ENCODE data around the gene ILRUN. TPM values are rescaled to one million over a fixed set of nuclear protein-coding genes. Genes with fewer than 3 reads are reported as not detected.
"Not testable (repeated sequence)": the region's sequence is repeated elsewhere in the genome, so short reads cannot be mapped to it uniquely, and the experiment has no call there.

ILRUN gene
- total RNA-seq, 1 experiment from 2014 or later: 68.9 TPM

- Histone ChIP-seq H3K9me2 (ENCODE audit: insufficient read depth) (no peaks in the 10 kb centered on the region), H3F3A (ENCODE audit: insufficient read depth, low read depth) (peaks cover 19% of the 10 kb centered on the region), H2AFZ (0 out of 2 replicates have a peak overlapping the region, but pooled peaks have one; percentile 49), H3K36me3 (ENCODE audit: low read depth) (no peaks in the 10 kb centered on the region), H3K9me3 (ENCODE audit: insufficient read depth, low read depth) (no peaks in the 10 kb centered on the region), H3K79me2 (ENCODE audit: low read depth) (no peaks in the 10 kb centered on the region), H3K4me3 (no peak overlapping the region; the same call in 1 of the 2 replicates), H3K4me2 (peak overlapping the region; percentile 73), H3K27me3 (ENCODE audit: insufficient read depth, low read depth) (no peaks in the 10 kb centered on the region), H3K4me1 (replicated peaks; ENCODE audit: insufficient read depth) (peaks cover 45% of the 10 kb centered on the region), H4K20me1 (ENCODE audit: insufficient read depth) (no peaks in the 10 kb centered on the region), H3K27ac (peak overlapping the region; percentile 73)
- no peak for TF ChIP-seq EZH2 (IDR thresholded peaks at IDR 0.05; ENCODE audit: low read depth)
- no peak for TF ChIP-seq CTCF (conservative IDR thresholded peaks at IDR 0.05)
- intact Hi-C loops (cut with micrococcal nuclease; ENCODE audit: unreplicated experiment): loop anchor here (5.0 kb wide), 1 partner anchor 38 kb away; the partner anchor contains the start of gene SNRPC
- POLR2A ChIA-PET (ENCODE audit: unreplicated experiment): interaction anchor here (0.6 kb wide), 1 partner anchor 25 kb away, joined by 5 read pairs; no protein-coding TSS in a partner anchor
- no peak for DNase-seq
- CTCF ChIA-PET: no interaction called here
- BruUV-seq (replicated peaks): no TSS peak
Measured at GRCh38 chr6:34718976-34719375, 22.4 kb upstream of the ILRUN start.

- BruUV-seq (replicated peaks): no TSS peak
- Histone ChIP-seq H3K79me2 (ENCODE audit: low read depth) (no peaks in the 10 kb centered on the region), H3K36me3 (ENCODE audit: low read depth) (no peaks in the 10 kb centered on the region), H4K20me1 (ENCODE audit: insufficient read depth) (no peaks in the 10 kb centered on the region), H3K27ac (peak overlapping the region; percentile 49), H3K4me2 (peak overlapping the region; percentile 49), H3K27me3 (ENCODE audit: insufficient read depth, low read depth) (no peaks in the 10 kb centered on the region), H3K9me3 (ENCODE audit: insufficient read depth, low read depth) (no peaks in the 10 kb centered on the region), H3K4me1 (replicated peaks; ENCODE audit: insufficient read depth) (peaks cover 38% of the 10 kb centered on the region), H2AFZ (no peak overlapping the region), H3K9me2 (ENCODE audit: insufficient read depth) (no peaks in the 10 kb centered on the region), H3F3A (ENCODE audit: insufficient read depth, low read depth) (peaks cover 19% of the 10 kb centered on the region), H3K4me3 (no peak overlapping the region)
- ChIA-PET CTCF (no interaction called here), POLR2A (ENCODE audit: unreplicated experiment) (interaction anchor here (0.6 to 0.7 kb wide), 5 partner anchors 10 to 1006 kb away, joined by 3 to 9 read pairs (median 7); partner anchors contain the start of genes ILRUN and UQCC2)
- peak; percentile 28 to 79 for DNase-seq
- TF ChIP-seq EZH2 (IDR thresholded peaks at IDR 0.05; ENCODE audit: low read depth) (no peak), CTCF (conservative IDR thresholded peaks at IDR 0.05) (no peak)
- intact Hi-C loops (cut with micrococcal nuclease; ENCODE audit: unreplicated experiment): loop anchor here (5.0 kb wide), 1 partner anchor 40 kb away; the partner anchor contains the start of gene SNRPC
Measured at GRCh38 chr6:34717466-34717865, 20.9 kb upstream of the ILRUN start.

GRCh38 chr6:34714663-34715062 is 18.1 kb upstream of the ILRUN start:
- Histone ChIP-seq H3K4me1 (replicated peaks; ENCODE audit: insufficient read depth) (peaks cover 27% of the 10 kb centered on the region), H3K79me2 (ENCODE audit: low read depth) (no peaks in the 10 kb centered on the region), H3K4me2 (no peak overlapping the region), H3F3A (ENCODE audit: insufficient read depth, low read depth) (peaks cover 12% of the 10 kb centered on the region), H3K27me3 (ENCODE audit: insufficient read depth, low read depth) (no peaks in the 10 kb centered on the region), H3K27ac (no peak overlapping the region), H2AFZ (no peak overlapping the region), H4K20me1 (ENCODE audit: insufficient read depth) (no peaks in the 10 kb centered on the region), H3K9me2 (ENCODE audit: insufficient read depth) (no peaks in the 10 kb centered on the region), H3K36me3 (ENCODE audit: low read depth) (no peaks in the 10 kb centered on the region), H3K4me3 (no peak overlapping the region), H3K9me3 (ENCODE audit: insufficient read depth, low read depth) (no peaks in the 10 kb centered on the region)
- TF ChIP-seq EZH2 (IDR thresholded peaks at IDR 0.05; ENCODE audit: low read depth) (no peak), CTCF (conservative IDR thresholded peaks at IDR 0.05) (no peak)
- no TSS peak for BruUV-seq (replicated peaks)
- DNase-seq: no peak
- intact Hi-C loops (cut with micrococcal nuclease; ENCODE audit: unreplicated experiment): loop anchor here (5.0 kb wide), 1 partner anchor 43 kb away; the partner anchor contains the start of gene SNRPC
- ChIA-PET CTCF (interaction anchor here (0.7 kb wide), 2 partner anchors 10 to 85 kb away, joined by 3 to 4 read pairs; no protein-coding TSS in a partner anchor), POLR2A (ENCODE audit: unreplicated experiment) (no interaction called here)

GRCh38 chr6:34712881-34713280 is 16.3 kb upstream of the ILRUN start:
- DNase-seq; H2AFZ ChIP-seq; H3K79me2 ChIP-seq (ENCODE audit: low read depth); H3K9me3 ChIP-seq (ENCODE audit: insufficient read depth, low read depth); intact Hi-C loops (cut with micrococcal nuclease; ENCODE audit: unreplicated experiment); H3K27me3 ChIP-seq (ENCODE audit: insufficient read depth, low read depth); H3K4me2 ChIP-seq; CTCF ChIA-PET; BruUV-seq (replicated peaks); H3K36me3 ChIP-seq (ENCODE audit: low read depth); H3K27ac ChIP-seq; H3K4me3 ChIP-seq; H4K20me1 ChIP-seq (ENCODE audit: insufficient read depth); H3K9me2 ChIP-seq (ENCODE audit: insufficient read depth); H3F3A ChIP-seq (ENCODE audit: insufficient read depth, low read depth): not testable (repeated sequence)
- peaks cover 11% of the 10 kb centered on the region for H3K4me1 ChIP-seq (replicated peaks; ENCODE audit: insufficient read depth)
- POLR2A ChIA-PET (ENCODE audit: unreplicated experiment): interaction anchor here (0.6 kb wide), 1 partner anchor 17 kb away, joined by 7 read pairs; no protein-coding TSS in a partner anchor
